ENCODE results near the gene OPRL1.

The OPRL1 gene

DNA sequence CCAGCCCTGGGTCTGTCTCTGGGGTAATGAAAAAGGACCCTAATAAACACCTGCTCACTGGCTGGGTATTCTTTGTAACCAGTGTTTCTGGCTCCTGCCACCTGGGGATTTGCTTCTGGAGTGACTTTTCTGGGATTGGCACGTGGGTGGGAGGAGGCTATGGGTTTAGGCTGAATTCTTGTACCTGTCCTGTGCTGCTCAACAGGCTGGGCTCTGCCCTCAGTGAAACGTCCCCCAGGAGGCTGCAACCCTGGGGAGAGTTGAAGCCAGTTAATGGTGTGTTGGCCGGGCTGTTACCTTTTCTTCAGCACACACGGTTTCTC, 20.6 kb downstream of the OPRL1 start:
- Histone ChIP-seq H3K9me3 (ENCODE audit: severe bottlenecking) (no peaks in the 10 kb centered on the region), H3K27ac (no peak overlapping the region), H3K27me3 (ENCODE audit: insufficient read depth, low read depth, severe bottlenecking) (no peaks in the 10 kb centered on the region), H3K4me3 (ENCODE audit: low read depth, low read length) (no peak overlapping the region), H3K36me3 (no peaks in the 10 kb centered on the region)
- TF ChIP-seq, protein P1, sequence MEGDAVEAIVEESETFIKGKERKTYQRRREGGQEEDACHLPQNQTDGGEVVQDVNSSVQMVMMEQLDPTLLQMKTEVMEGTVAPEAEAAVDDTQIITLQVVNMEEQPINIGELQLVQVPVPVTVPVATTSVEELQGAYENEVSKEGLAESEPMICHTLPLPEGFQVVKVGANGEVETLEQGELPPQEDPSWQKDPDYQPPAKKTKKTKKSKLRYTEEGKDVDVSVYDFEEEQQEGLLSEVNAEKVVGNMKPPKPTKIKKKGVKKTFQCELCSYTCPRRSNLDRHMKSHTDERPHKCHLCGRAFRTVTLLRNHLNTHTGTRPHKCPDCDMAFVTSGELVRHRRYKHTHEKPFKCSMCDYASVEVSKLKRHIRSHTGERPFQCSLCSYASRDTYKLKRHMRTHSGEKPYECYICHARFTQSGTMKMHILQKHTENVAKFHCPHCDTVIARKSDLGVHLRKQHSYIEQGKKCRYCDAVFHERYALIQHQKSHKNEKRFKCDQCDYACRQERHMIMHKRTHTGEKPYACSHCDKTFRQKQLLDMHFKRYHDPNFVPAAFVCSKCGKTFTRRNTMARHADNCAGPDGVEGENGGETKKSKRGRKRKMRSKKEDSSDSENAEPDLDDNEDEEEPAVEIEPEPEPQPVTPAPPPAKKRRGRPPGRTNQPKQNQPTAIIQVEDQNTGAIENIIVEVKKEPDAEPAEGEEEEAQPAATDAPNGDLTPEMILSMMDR (IDR thresholded peaks at IDR 0.05; ENCODE audit: low read depth, low read length), result no peak
- DNase-seq, result no peak

- no peaks in the 10 kb centered on the region for H3K27me3 ChIP-seq (ENCODE audit: insufficient read depth, low read depth, severe bottlenecking)
- H3K9me3 ChIP-seq (ENCODE audit: severe bottlenecking), result no peaks in the 10 kb centered on the region
- H3K27ac ChIP-seq, result no peak overlapping the region
- DNase-seq, result no peak
- TF ChIP-seq, protein P1 (IDR thresholded peaks at IDR 0.05; ENCODE audit: low read depth, low read length), result no peak
- H3K4me3 ChIP-seq (ENCODE audit: low read depth, low read length), result no peak overlapping the region
- no peaks in the 10 kb centered on the region for H3K36me3 ChIP-seq
These were observed 21.2 kb downstream of the OPRL1 start for GRCh38 chr20:64100946-64101688.

GRCh38 chr20:64101731-64102621, 22.1 kb downstream of the OPRL1 start:
- Histone ChIP-seq H3K36me3 (no peaks in the 10 kb centered on the region), H3K4me3 (ENCODE audit: low read depth, low read length) (peak overlapping the region; percentile 56), H3K27me3 (ENCODE audit: insufficient read depth, low read depth, severe bottlenecking) (no peaks in the 10 kb centered on the region), H3K9me3 (ENCODE audit: severe bottlenecking) (no peaks in the 10 kb centered on the region), H3K27ac (peak overlapping the region; percentile 56)
- TF ChIP-seq, protein P1 (IDR thresholded peaks at IDR 0.05; ENCODE audit: low read depth, low read length), result peak; percentile 75
- DNase-seq, result peak; percentile 53

DNA sequence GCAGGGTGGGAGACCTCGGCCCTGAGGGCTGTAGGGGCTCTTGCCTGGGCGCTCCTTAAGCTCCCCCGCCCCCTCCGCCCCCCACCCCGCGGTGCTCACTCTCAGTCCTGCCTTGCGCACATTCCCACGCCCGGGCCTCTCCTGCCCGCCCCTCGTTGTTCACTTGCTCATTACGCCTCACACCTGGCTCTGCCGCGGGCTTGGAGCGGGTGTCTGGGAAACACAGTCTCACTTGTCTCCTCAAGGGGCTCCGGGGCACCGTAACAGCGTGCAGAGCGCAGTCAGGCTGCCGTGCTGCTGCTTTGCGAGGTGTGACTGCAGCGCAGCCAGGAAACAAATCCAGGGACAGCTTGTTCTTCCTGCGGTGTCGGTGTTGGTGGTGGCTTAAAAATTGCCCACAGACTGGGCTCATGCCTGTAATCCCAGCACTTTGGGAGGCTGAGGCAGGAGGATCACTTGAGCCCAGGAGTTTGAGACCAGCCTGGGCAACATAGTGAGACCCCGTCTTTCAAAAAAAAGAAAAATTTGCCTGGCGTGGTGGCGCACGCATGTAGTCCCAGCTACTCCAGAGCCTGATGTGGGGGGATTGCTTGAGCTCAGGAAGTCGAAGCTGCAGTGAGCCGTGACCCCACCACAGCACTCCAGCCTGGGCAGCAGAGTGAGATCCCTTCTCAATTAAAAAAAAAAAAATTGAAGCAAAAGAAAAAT, 22.9 kb downstream of the OPRL1 start:
- Histone ChIP-seq H3K27ac (no peak overlapping the region; the same call in 1 of the 2 replicates), H3K9me3 (ENCODE audit: severe bottlenecking) (no peaks in the 10 kb centered on the region), H3K36me3 (no peaks in the 10 kb centered on the region), H3K27me3 (ENCODE audit: insufficient read depth, low read depth, severe bottlenecking) (no peaks in the 10 kb centered on the region), H3K4me3 (ENCODE audit: low read depth, low read length) (peak overlapping the region; percentile 56)
- DNase-seq, result peak; percentile 60
- TF ChIP-seq, protein P1 (IDR thresholded peaks at IDR 0.05; ENCODE audit: low read depth, low read length), result no peak

- H3K4me3 ChIP-seq (ENCODE audit: low read depth, low read length), result no peak overlapping the region
- H3K27ac ChIP-seq, result no peak overlapping the region
- H3K27me3 ChIP-seq (ENCODE audit: insufficient read depth, low read depth, severe bottlenecking), result no peaks in the 10 kb centered on the region
- TF ChIP-seq, protein P1 (IDR thresholded peaks at IDR 0.05; ENCODE audit: low read depth, low read length), result no peak
- no peaks in the 10 kb centered on the region for H3K9me3 ChIP-seq (ENCODE audit: severe bottlenecking)
- DNase-seq, result no peak
- H3K36me3 ChIP-seq, result no peaks in the 10 kb centered on the region
These were observed 24.2 kb downstream of the OPRL1 start for GRCh38 chr20:64103871-64104666.

Measured in WERI-Rb-1 (cell line).